Stimulated activated naive CD4-positive, alpha-beta T cell (primary cell): ENCODE data around the gene BSPH1.
"Not testable (repeated sequence)": the region's sequence is repeated elsewhere in the genome, so short reads cannot be mapped to it uniquely, and the experiment has no call there.

ENCODE experiments used
- DNase-seq, 6 experiments: peaks; one replicate each; lab custom pipeline; 2025; lab: John Stamatoyannopoulos, UW

Gene BSPH1

GRCh38 chr19:47992070-47992469 is at the start of gene BSPH1:
Gene BSPH1, minus strand, starts transcription at chr19:47992170. Its CDS starts 89 bp downstream, at chr19:47992081.
- no peak for DNase-seq

- DNase-seq, result no peak
Measured at GRCh38 chr19:48036765-48037164, 44.8 kb upstream of the BSPH1 start.

GRCh38 chr19:48033604-48034003 is 41.6 kb upstream of the BSPH1 start:
- no peak for DNase-seq

GRCh38 chr19:48030073-48030472 is 38.1 kb upstream of the BSPH1 start:
- DNase-seq, result no peak

- DNase-seq, result no peak
Measured at GRCh38 chr19:48029431-48029830, 37.5 kb upstream of the BSPH1 start.

- no peak for DNase-seq
Measured at GRCh38 chr19:48025480-48025879, 33.5 kb upstream of the BSPH1 start.

GRCh38 chr19:48023518-48023917 is 31.5 kb upstream of the BSPH1 start:
- DNase-seq, result no peak

GRCh38 chr19:48023011-48023410 is 31.0 kb upstream of the BSPH1 start:
- no peak for DNase-seq

- no peak for DNase-seq
Measured at GRCh38 chr19:48020686-48021085, 28.7 kb upstream of the BSPH1 start.

- no peak for DNase-seq
Measured at GRCh38 chr19:48010932-48011758, 19.2 kb upstream of the BSPH1 start.

- DNase-seq, result no peak
Measured at GRCh38 chr19:48006762-48007161, 14.8 kb upstream of the BSPH1 start.

GRCh38 chr19:48004236-48004635 is 12.3 kb upstream of the BSPH1 start:
- DNase-seq, result no peak

- DNase-seq, result no peak
Measured at GRCh38 chr19:48000846-48001245, 8.9 kb upstream of the BSPH1 start.

- no peak for DNase-seq
Measured at GRCh38 chr19:47998800-47999199, 6.8 kb upstream of the BSPH1 start.

- DNase-seq, result no peak
Measured at GRCh38 chr19:47996230-47996727, 4.3 kb upstream of the BSPH1 start.

GRCh38 chr19:47994209-47994802 is 2.3 kb upstream of the BSPH1 start, which contains the start of gene ELSPBP1:
Gene ELSPBP1, plus strand, starts transcription at chr19:47994632. Its CDS starts 14,036 bp downstream, at chr19:48008668.
- DNase-seq, result no peak

GRCh38 chr19:47991191-47991808 is 670 bp downstream of the BSPH1 start:
- no peak for DNase-seq

GRCh38 chr19:47973529-47973928 is 18.4 kb downstream of the BSPH1 start:
- no peak for DNase-seq

GRCh38 chr19:47955936-47956335 is 36.0 kb downstream of the BSPH1 start:
- DNase-seq, result not testable (repeated sequence)

- DNase-seq, result not testable (repeated sequence)
Measured at GRCh38 chr19:47952132-47952531, 39.8 kb downstream of the BSPH1 start.

GRCh38 chr19:47949852-47950521 is 42.0 kb downstream of the BSPH1 start:
- not testable (repeated sequence) for DNase-seq

- not testable (repeated sequence) for DNase-seq
Measured at GRCh38 chr19:47928581-47928980, 63.4 kb downstream of the BSPH1 start.
